Naive B cell (primary cell): ENCODE data around the gene HUNK. TPM values are rescaled to one million over a fixed set of nuclear protein-coding genes. Genes with fewer than 3 reads are reported as not detected.

Source experiments
- ATAC-seq, 2 donors: fragments of 150-1000 bp; cut with Tn5 transposase; 2 replicates each; pipeline ENCODE4 v1.10.0; 2021; ENCODE audit warnings: low read depth in 2 of 2, mild to moderate bottlenecking in 2 of 2, moderate library complexity in 2 of 2
- DNase-seq: peaks from one replicate; pipeline ENCODE4 v3.0.0; 2022
- H3K27ac Mint-ChIP-seq, 6 donors: one replicate each; pipeline ENCODE4 v1.8.0; 2020 to 2022; ENCODE audit warnings: mild to moderate bottlenecking in 6 of 6, mixed read lengths in 6 of 6, moderate library complexity in 5 of 6, inconsistent platforms in 2 of 6
- H3K27me3 Mint-ChIP-seq, 3 donors: one replicate each; pipeline ENCODE4 v1.8.0; 2021 to 2022; ENCODE audit warnings: mixed read lengths in 3 of 3, mild to moderate bottlenecking in 1 of 3
- H3K36me3 Mint-ChIP-seq, 2 donors: one replicate each; pipeline ENCODE4 v1.8.0; 2020 to 2022; ENCODE audit warnings: mixed read lengths in 2 of 2, inconsistent platforms in 1 of 2, mild to moderate bottlenecking in 1 of 2
- H3K4me1 Mint-ChIP-seq, 3 donors: one replicate each; pipeline ENCODE4 v1.8.0; 2020 to 2022; ENCODE audit warnings: mixed read lengths in 3 of 3, inconsistent platforms in 1 of 3, mild to moderate bottlenecking in 1 of 3, moderate library complexity in 1 of 3
- H3K4me3 Mint-ChIP-seq, 8 donors: one replicate each; pipeline ENCODE4 v1.8.0; 2020 to 2022; ENCODE audit warnings: mild to moderate bottlenecking in 8 of 8, mixed read lengths in 8 of 8, moderate library complexity in 8 of 8, inconsistent platforms in 2 of 8
- H3K9me3 Mint-ChIP-seq, 7 donors: one replicate each; pipeline ENCODE4 v1.8.0; 2020 to 2022; ENCODE audit warnings: mixed read lengths in 7 of 7, mild to moderate bottlenecking in 5 of 7, inconsistent platforms in 2 of 7, moderate library complexity in 1 of 7
- polyA plus RNA-seq, 6 donors: library from polyadenylated mRNA; unstranded; fragments of 300-500 nt; fragmentation: Illumina TruSeq; gene quantifications; one replicate each; pipeline ENCODE4 v1.2.3, GENCODE V29; 2021; ENCODE audit warnings: low read depth in 6 of 6

The HUNK gene
- under 1 TPM in 1 of 6 donors, not detected in 5; 0.05 TPM for polyA plus RNA-seq

DNA sequence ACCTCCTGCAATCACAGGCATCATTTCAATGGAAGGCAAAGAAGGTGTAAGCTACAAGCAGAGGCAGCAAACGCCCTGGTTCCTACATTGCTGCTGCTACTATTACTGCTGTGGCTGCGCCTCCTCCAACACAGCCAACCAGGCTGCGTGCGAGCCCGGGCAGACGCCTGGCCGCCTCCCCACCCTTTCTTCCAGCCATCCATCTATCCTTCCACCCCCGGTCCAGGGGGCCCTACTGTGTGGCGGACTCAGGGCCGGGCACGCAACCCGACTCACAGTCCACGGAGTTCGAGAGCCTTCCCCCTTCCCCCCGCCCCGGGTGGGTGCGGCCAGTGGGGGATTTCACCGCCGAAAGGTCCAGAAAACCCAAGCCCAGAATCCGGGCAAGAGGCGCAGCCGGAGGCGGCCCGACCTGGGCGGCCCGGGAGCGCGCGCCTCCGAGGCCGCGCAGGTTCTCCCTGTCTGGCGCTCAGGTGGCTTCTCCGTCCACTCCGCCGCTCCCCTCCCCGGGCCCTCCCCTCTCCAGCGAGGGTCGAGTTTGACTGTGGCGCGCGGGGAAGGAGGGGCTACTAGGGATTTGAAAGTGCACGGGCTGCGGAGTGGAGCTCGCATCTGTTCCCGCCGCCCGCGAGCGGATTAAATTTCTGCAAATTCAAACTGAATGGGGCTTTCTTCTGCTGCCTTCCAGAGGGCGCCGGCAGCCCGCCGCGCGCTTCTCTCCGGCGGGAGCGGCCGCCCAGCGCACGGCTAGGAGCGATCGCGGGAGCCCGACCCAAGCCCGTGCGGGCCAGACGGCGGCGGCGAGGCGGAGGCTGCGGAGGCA is at the start of gene HUNK:
Gene HUNK (plus strand): TSS at position 569 of the 823 bp plus-strand sequence. CDS start 655 bp downstream, outside the sequence.
- no peaks in the 10 kb centered on the region for H3K9me3 Mint-ChIP-seq
- peak; percentile 29 to 32 for ATAC-seq
- H3K27ac Mint-ChIP-seq, result no peak within 1 kb of the TSS
- peak; percentile 6 for DNase-seq
- peak within 1 kb of the TSS; percentile 83 to 92 (median 87) for H3K4me3 Mint-ChIP-seq
- peaks cover 8 to 9% (median 8%) of the 10 kb centered on the region in 3 donors for H3K4me1 Mint-ChIP-seq
- peaks cover 45 to 66% (median 54%) of the 10 kb centered on the region in 3 donors for H3K27me3 Mint-ChIP-seq
- H3K36me3 Mint-ChIP-seq, result no peaks in the 10 kb centered on the region

DNA sequence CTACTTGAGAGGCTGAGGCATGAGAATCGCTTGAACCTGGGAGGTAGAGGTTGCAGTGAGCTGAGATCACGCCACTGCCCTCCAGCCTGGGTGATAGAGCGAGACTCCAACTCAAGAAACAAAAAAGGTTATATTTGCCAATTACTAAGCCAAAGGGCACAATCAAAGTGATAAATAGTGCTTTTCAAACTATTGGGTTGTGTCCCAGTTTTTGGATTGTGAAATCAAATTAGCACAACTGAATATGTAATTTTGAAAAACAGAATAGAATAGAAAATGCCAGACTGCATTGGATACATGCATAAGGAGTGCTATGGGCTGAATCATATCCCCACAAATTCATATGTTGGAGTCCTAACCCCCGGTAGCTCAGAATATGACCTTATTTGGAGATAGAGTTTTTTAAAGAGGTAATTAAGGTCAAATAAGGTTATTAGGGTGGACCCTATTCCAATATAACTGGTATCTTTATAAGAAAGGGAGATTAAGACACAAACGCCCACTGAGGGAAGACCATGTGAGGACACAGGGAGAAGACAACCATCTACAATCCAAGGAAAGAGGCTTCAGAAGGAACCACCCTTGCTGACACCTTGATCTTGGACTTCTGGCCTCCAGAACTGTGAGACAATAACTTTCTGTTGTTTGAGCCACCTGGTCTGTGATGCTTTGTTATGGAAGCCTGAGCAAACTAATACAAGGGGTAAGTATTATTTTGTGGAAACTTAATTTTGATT is 42.9 kb upstream of the HUNK start:
- Mint-ChIP-seq H3K9me3 (peaks cover 0 to 4% (median 0%) of the 10 kb centered on the region in 7 donors), H3K4me3 (no peak overlapping the region), H3K4me1 (no peaks in the 10 kb centered on the region), H3K27ac (peak overlapping the region in 1 of 6 donors; percentile 43), H3K36me3 (no peaks in the 10 kb centered on the region), H3K27me3 (peaks cover 0 to 12% (median 8%) of the 10 kb centered on the region in 3 donors)
- ATAC-seq, result no peak
- no peak for DNase-seq

DNA sequence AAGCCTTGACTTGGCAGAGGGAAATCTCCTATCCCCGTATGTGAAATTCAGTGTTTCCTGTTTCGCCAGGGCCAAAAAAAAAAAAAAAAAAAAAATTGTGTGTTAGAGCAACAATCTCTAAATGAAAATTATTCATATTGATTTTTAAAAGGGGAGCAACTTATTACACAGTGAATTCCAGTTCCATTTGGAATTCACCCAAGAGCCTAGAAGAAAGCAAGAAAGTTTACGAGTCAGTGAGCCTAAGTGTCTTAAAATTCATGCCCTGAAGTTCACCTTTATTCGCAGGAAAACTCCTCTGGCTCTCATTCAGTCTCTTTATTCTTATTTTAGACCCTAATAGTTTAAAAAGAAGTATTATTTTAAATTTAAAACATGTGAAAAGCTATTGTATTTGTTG is 42.1 kb upstream of the HUNK start:
- no peak for ATAC-seq
- Mint-ChIP-seq H3K4me3 (no peak overlapping the region), H3K9me3 (peaks cover 0 to 5% (median 0%) of the 10 kb centered on the region in 7 donors), H3K27ac (no peak overlapping the region), H3K36me3 (no peaks in the 10 kb centered on the region), H3K27me3 (peaks cover 3 to 12% (median 8%) of the 10 kb centered on the region in 3 donors), H3K4me1 (no peaks in the 10 kb centered on the region)
- no peak for DNase-seq

DNA sequence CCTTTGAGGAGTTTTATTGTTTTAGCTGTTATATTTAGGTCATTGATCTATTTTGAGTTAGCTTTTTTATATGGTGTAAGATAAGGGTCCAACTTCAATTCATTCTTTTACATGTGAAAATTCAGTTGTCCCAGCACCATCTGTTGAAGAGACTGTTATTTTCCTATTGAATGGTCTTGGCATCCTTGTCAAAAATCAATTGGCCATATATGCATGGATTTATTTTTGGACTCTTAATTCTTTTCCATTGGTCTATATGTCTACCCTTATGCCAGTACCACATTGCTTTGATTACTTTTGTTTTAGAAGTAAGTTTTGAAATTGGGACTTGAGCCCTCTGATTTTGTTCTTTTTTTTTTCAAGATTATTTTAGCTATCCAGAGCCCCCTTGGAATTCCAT is 35.8 kb upstream of the HUNK start:
- peaks cover 8 to 17% (median 12%) of the 10 kb centered on the region in 3 donors for H3K27me3 Mint-ChIP-seq
- no peak overlapping the region for H3K4me3 Mint-ChIP-seq
- no peak overlapping the region for H3K27ac Mint-ChIP-seq
- DNase-seq (no peak), ATAC-seq (no peak)
- H3K4me1 Mint-ChIP-seq, result peaks cover 0 to 8% (median 7%) of the 10 kb centered on the region in 3 donors
- H3K36me3 Mint-ChIP-seq, result no peaks in the 10 kb centered on the region
- H3K9me3 Mint-ChIP-seq, result peaks cover 0 to 6% (median 0%) of the 10 kb centered on the region in 7 donors

DNA sequence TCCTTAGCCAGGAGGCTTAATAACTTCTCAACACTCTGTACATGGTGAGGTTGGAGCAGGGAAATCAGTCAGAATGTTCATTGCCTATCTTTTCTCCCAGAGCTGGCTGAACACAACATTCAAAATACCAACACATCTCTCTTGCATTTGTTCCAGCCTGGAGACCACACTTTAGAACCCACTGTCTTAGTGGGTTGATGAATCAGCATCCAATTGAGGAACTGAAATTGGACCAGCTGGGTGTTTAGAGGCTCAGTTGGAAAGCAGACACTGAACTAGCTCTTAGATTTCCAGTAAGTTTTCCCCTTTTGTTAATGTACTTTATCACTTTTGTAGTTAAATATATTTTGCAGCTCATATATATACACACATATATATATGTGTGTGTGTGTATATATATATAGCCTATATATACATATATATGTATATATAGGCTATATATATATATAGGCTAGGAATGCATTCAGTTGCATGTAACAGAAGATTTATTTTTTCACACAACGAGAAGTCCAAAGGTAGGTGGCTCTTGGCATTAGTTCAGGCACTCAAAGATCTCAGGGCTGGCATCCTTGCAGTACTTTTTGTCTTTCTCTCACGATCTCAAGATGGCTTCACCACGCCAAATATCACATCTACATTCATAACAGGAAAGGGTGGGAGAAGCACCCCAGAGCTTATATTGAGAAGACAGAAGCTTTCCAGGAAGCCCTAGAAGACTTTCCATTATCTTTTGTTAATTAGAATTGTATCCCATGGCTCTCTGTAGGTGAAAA is 35.0 kb upstream of the HUNK start:
- peak; percentile 48 to 63 for ATAC-seq
- H3K9me3 Mint-ChIP-seq, result peaks cover 0 to 6% (median 0%) of the 10 kb centered on the region in 7 donors
- H3K36me3 Mint-ChIP-seq, result no peaks in the 10 kb centered on the region
- peak; percentile 1 for DNase-seq
- H3K27ac Mint-ChIP-seq, result no peak overlapping the region
- no peak overlapping the region for H3K4me3 Mint-ChIP-seq
- peaks cover 2 to 14% (median 12%) of the 10 kb centered on the region in 3 donors for H3K27me3 Mint-ChIP-seq
- peaks cover 0 to 8% (median 7%) of the 10 kb centered on the region in 3 donors for H3K4me1 Mint-ChIP-seq

DNA sequence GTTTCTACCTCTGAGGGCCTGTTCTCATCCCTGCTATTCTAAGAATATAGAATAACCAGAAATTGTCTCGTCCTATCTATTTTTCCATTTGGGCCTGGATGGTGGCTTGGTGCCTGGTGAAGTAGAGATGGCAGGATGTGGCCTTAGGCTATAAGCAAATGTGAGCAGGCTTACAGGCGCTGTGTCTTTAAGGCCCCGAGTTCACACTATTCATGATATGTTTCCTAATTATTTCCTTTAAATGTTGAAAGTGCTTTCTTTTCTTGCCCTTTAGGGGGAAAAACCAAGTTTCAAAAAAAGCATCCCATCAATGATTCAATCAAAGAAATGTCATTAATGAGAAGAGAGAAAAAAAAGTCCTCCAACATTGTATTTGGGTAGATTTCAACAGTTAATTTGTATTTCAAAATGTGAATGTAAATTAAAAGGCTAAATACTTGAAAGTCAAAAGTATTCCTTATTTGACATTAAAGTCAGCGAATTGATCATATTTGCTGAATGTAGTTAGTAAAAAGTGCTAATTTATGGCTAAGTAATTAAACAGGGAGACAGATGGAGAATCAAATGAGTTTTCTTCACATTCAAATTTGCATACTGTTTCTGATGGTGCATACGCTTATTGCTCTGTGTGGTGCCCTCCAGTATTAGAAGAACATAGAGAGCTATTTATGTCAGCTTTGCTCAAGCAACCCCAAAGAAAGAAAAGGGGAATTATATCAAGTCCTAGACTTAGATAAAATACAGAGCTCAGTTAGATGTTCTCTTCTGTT is 34.0 kb upstream of the HUNK start:
- ATAC-seq (no peak), DNase-seq (no peak)
- Mint-ChIP-seq H3K4me3 (no peak overlapping the region), H3K27ac (no peak overlapping the region), H3K9me3 (peaks cover 0 to 7% (median 0%) of the 10 kb centered on the region in 7 donors), H3K4me1 (peaks cover 0 to 8% (median 7%) of the 10 kb centered on the region in 3 donors), H3K36me3 (no peaks in the 10 kb centered on the region), H3K27me3 (peaks cover 10 to 14% (median 13%) of the 10 kb centered on the region in 3 donors)

DNA sequence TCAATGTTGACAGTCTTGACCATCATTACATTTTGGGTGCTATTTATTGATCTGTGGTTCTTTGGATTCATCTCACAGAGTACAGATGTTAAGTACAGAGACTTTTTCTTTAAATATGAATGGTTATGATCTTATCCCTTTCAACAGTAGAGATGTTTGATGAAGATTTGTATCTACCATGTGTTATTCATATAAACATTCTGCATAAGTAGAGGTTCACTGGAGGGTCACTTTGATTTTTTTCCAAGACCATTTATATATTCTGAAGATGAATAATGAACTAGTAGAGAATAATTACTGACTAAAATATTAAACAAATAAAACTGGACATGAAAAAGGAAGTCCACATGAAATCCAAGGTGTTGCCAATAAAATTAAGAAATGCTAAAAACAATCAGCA is 28.6 kb upstream of the HUNK start:
- no peak for DNase-seq
- no peak for ATAC-seq
- peaks cover 17 to 52% (median 26%) of the 10 kb centered on the region in 3 donors for H3K27me3 Mint-ChIP-seq
- H3K4me1 Mint-ChIP-seq, result no peaks in the 10 kb centered on the region
- H3K4me3 Mint-ChIP-seq, result no peak overlapping the region
- no peaks in the 10 kb centered on the region for H3K36me3 Mint-ChIP-seq
- H3K27ac Mint-ChIP-seq, result no peak overlapping the region
- H3K9me3 Mint-ChIP-seq, result peaks cover 0 to 2% (median 0%) of the 10 kb centered on the region in 7 donors

DNA sequence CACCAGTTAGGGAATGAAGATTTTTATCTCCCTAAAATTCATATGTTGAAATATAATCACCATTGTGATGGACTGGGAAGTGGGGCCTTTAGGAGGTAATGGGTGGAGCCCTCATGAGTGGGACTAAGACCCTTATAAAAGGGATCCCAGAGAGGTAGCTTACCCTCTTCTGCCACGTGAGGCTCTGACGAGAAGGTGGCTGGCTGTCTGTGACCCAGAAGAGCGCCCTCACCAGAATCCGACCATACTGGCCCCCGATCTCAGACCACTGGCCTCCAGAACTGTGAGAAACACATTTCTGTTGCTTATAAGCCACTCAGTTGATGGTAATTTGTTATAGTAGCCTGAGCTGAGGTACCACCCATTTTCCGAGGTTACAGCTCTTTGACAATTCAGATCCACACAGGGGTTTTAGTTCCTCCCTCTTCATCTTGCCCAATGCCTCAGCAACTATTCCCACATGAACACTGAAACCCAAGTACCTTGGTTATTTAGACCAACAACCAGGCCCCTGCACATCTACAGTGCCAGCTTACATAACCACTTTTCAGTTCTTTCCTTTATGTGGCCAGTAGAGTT is 27.6 kb upstream of the HUNK start:
- Mint-ChIP-seq H3K36me3 (no peaks in the 10 kb centered on the region), H3K9me3 (peaks cover 0 to 2% (median 0%) of the 10 kb centered on the region in 7 donors), H3K4me1 (no peaks in the 10 kb centered on the region), H3K27ac (no peak overlapping the region), H3K27me3 (peaks cover 17 to 48% (median 26%) of the 10 kb centered on the region in 3 donors), H3K4me3 (no peak overlapping the region)
- DNase-seq (no peak), ATAC-seq (no peak)

DNA sequence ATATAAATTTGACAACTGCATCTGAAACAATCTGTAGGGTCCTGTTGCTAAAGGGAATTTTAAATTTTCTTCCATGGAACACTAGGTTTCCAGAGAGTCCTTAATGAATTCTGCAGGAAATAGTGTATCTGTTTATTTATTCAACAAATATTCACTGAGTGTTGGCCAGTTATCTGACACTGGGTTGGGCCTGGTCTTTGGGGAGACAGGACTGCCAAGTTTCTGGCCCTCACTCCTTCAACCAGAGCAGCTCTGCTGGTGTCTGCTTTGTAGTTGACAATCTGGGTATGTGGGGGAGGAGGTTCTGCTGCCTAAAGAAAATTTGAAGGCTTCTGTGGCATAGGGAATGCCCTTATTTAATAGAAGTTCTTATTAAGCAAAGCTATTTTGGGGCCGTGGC is 26.1 kb upstream of the HUNK start:
- peaks cover 0 to 5% (median 0%) of the 10 kb centered on the region in 7 donors for H3K9me3 Mint-ChIP-seq
- no peak overlapping the region for H3K27ac Mint-ChIP-seq
- H3K27me3 Mint-ChIP-seq, result peaks cover 19 to 54% (median 36%) of the 10 kb centered on the region in 3 donors
- DNase-seq, result no peak
- ATAC-seq, result no peak
- H3K4me1 Mint-ChIP-seq, result no peaks in the 10 kb centered on the region
- no peak overlapping the region for H3K4me3 Mint-ChIP-seq
- H3K36me3 Mint-ChIP-seq, result peaks cover 0 to 9% of the 10 kb centered on the region in 2 donors

DNA sequence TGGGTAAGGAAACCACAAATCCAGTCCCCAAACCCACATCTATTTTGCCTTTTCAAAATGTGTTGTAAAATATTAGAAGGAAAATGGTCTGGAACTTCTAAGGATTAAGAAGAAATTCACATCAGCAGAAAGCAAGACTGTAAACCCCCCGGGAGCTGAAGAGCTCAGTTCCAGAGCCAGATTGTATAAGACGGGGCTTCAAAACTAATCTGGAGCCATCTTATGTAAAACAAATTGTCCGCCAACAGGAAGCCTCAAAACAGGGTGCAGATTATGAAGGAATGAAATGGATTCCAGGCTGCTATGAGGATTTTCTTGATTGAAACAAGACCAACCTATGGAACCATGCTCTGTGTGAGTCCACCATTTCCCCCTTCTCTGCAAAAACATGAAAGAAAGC is 25.1 kb upstream of the HUNK start:
- peaks cover 0 to 5% (median 4%) of the 10 kb centered on the region in 7 donors for H3K9me3 Mint-ChIP-seq
- no peaks in the 10 kb centered on the region for H3K4me1 Mint-ChIP-seq
- no peak overlapping the region for H3K27ac Mint-ChIP-seq
- no peak for ATAC-seq
- DNase-seq, result no peak
- H3K36me3 Mint-ChIP-seq, result peaks cover 0 to 17% of the 10 kb centered on the region in 2 donors
- peaks cover 23 to 60% (median 44%) of the 10 kb centered on the region in 3 donors for H3K27me3 Mint-ChIP-seq
- H3K4me3 Mint-ChIP-seq, result no peak overlapping the region

DNA sequence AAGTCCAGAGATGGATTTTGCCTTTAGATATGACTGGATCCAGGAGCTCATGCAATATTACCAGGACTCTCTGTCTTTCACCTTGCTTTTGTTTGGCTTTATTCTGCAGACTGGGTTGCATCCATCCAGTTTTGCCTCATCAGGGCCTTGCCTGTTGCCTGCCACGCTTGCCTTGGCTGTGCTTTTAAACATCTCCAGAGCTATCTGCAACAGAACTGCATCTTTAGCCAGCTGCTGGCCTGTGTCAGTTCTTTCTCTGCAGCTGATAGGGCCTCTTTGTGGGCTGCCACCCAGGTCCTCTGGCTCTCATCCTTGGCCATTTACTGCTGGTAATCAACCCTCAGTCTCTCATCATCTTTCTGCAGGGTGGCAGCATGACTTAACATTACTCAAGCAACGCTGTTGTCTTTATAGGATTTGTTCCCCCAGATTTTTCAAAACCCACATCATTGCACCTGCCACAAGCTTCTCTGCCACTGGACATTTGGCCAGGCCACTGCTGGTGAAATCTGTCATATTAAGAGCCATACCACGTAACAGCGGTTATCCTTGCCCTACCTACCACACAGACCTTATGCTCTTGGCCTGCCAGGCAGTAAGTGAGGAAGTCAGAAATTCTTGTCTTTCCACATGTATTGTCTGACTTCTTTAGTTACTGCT is 24.4 kb upstream of the HUNK start:
- Mint-ChIP-seq H3K36me3 (peaks cover 0 to 17% of the 10 kb centered on the region in 2 donors), H3K27me3 (peaks cover 25 to 56% (median 37%) of the 10 kb centered on the region in 3 donors), H3K27ac (peak overlapping the region in 2 of 6 donors; percentile 0 to 4), H3K4me1 (no peaks in the 10 kb centered on the region), H3K9me3 (peaks cover 0 to 5% (median 3%) of the 10 kb centered on the region in 7 donors), H3K4me3 (no peak overlapping the region)
- ATAC-seq, result no peak
- no peak for DNase-seq

DNA sequence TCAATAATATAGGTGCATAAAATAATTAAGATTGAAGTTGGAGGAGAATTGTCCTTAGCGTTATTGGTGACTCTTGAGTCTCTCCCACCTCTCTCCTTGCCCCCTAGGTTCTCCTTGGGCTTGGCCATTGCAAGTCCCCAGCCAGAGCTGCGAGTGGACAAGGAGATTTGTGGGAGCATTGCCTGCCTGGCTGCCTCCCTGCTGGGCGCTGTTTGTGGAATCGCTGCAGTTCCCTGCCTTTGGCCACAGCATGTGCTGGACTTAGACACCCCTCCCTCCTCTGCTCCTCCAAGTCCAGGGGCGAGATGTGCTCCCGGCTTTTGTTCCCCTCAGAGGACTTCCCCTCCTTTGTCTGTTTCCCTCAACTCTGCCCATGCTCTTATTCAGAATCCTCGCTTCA is 21.9 kb upstream of the HUNK start:
- peaks cover 20 to 41% (median 25%) of the 10 kb centered on the region in 3 donors for H3K27me3 Mint-ChIP-seq
- H3K9me3 Mint-ChIP-seq, result peaks cover 0 to 5% (median 3%) of the 10 kb centered on the region in 7 donors
- DNase-seq (no peak), ATAC-seq (no peak)
- no peak overlapping the region for H3K27ac Mint-ChIP-seq
- H3K4me3 Mint-ChIP-seq, result no peak overlapping the region
- H3K36me3 Mint-ChIP-seq, result peaks cover 0 to 17% of the 10 kb centered on the region in 2 donors
- no peaks in the 10 kb centered on the region for H3K4me1 Mint-ChIP-seq
